GM20431 (cell line): ENCODE results near the gene CBR4.

Source experiments
- in situ Hi-C: fragments of 300-500 bp; cut with MseI, MboI; formaldehyde crosslinking; loops from one replicate; pipeline ENCODE4 v1.15.0; 2020; ENCODE audit warnings: low sequenced_read_pairs; ENCODE audit not compliant: unreplicated experiment

The CBR4 gene

DNA sequence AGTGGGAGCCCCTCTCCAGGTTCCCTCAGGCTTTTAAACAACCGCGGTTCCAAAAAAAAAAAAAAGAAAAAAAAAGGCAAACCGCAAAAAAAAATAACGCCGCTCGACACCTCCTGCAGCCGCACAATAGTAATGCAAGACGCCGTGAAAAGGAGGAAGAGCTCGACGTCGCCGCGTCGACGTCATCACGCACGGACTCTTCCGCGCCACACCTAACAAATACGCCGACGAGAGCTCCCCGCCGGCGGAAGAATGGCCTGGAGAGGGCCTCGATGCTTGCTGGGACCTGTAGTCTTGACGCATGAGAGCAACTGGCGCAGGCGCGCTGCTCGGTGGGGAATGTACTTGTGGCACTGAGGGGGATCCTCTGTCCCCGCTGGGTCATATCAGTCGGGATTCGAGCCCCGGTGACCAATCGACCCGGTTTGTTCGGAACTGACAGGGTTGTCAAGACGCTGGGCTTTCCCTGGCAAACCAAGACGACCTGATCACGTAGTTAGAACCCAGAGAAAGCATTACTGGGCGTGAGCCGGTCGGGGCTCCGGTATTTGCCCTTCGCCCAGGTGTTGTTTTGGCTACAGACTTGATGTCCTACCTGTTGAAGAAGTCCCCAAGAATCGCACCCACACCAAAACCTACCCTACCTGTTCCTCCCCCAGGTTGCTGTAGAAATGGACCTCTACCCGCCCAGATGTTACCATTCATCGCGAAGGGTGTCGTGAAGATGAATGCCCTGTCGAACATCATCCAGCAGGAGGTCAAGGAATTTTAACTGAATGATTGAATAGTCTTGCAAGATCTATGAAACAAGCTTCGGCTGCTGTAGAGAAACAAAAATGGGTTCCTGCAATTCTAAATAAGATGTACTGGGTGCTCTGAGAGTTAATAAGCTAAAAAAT, at the start of gene CBR4:
Gene CBR4, minus strand, starts transcription at position 131 of the 899 bp plus-strand sequence. CDS start 166 bp downstream, outside the sequence.
- in situ Hi-C loops, result no loop called here

DNA sequence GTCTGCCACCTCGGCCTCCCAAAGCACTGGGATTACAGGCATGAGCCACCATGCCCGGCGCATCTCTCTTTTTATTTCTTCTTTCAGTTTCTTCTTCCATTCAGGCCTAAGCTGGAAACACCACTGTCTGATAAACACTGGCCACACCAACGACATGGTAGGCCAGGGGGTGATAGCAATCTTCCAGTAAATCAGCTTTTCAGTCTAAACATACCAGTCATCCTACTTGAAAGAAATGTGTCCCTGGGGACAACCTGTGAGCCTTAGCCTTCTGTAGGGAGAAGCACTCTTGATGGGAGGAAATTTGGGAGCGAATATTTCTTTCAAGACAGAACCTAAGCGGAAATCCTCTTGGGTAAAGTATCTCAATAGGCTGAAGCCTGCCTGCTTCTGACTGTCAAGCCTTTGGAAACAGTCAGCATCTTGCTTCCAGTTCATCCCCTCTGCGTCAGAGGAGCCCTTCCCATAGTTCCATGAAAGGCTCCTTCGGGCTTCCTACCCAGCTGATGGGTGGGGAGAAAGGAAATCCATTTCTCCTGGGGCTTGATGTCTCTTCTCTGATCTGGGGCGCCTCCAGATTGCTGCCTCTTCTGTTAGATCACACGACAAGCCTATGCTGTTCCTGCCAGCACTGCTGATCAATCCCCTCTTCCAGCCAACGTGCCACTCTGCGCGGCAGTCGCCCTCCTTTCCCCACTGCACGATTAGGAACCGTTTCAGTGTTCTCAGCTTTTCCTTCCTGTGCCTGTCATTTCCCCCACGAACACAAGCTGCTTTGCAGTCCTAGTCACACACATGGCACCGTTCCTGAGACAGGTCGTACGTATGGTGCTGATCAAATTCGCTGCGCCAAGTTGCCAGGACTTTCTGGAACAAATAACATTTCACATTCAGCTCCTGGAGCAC, 49.5 kb upstream of the CBR4 start:
- in situ Hi-C loops, result no loop called here

DNA sequence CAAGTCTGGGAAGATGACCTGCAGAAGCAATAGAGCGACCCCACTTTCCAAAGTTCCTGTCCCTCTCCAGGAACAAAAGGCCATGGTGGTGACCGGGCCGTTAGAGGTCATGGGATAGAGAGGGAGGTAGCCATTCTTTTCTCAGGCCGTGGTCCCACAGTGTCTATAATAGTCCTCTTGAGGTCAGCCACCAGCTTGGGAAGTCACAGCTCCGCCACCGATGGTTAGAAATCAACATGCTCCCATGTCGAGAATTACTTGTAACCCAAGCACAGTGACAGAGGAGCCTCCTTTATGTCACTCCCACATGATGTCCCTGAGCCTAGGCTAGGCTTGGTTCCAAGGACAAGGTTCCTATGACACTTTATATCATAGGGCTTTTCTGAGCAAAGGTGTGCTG, 48.3 kb upstream of the CBR4 start:
- in situ Hi-C loops, result no loop called here

DNA sequence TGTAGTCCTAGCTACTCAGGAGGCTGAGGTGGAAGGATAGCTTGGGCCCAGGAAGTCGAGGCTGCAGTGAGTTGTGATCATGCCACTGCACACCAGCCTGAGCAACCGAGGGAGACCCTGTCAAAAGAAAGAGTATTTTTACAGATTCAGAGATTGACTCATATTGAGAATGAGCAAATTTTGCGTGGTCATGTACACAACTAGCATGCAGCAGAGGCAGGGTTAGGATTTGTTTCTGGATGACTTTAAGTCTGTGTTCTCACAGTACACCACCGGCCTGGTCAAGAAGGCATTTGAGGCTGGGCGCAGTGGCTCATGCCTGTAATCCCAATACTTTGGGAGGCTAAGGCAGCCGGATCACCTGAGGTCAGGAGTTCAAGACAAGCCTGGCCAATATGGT, 44.8 kb upstream of the CBR4 start:
- in situ Hi-C loops, result no loop called here

DNA sequence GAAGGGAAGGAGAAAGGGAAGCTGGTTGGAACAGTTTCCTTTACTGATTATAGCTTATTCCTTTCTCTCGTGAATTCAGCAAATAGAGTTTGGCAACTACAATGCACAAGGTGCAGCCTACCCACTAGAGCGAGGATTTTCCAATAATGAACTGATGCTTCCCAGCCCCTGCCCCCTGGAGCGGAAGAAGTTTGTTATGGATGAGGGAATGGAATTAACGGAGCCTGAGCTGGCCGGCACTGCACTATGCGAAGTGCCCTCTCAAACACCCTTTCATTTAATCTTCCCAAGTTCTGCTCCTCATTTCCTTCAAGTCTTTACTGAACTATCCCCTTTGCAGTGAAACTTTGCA, 42.5 kb upstream of the CBR4 start:
- in situ Hi-C loops, result no loop called here

DNA sequence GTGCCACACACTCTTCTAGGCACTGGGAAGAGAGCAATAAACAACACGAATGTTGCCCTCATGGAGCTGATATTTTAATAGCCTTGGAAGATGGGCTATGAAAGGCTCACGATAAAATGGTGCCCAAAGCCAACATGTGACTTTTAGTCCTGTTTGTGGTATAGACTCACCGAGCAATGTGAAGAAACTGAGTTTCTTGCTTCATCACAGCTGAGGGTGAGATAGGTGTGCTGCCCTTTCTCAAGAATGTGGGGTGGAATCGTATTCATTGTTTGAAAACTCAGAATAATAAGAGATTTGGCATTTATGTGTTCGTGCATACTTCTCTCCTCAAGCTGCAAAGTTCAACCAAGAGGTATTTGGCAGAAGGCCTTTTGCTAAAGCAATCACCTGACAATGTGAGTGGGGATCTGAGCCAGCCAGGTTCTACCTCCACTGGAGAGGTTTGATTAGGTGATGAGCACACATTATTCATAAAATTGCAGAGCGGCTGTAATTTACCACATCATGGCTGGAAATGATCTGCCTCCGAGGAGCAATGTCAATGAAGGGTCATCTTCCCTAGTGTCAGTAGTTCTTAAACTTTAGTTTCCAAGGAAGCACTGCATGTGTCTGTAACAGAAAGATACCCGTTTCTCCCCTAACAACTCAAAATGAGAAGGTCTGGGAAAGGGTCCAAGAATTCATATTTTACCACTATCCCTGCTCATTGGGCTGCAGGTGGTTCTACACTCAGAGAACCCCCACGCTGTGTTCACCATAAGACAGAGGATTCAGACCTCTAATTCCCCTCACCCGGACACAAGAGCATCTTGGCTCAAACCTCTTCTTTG, 41.9 kb upstream of the CBR4 start:
- in situ Hi-C loops, result no loop called here

DNA sequence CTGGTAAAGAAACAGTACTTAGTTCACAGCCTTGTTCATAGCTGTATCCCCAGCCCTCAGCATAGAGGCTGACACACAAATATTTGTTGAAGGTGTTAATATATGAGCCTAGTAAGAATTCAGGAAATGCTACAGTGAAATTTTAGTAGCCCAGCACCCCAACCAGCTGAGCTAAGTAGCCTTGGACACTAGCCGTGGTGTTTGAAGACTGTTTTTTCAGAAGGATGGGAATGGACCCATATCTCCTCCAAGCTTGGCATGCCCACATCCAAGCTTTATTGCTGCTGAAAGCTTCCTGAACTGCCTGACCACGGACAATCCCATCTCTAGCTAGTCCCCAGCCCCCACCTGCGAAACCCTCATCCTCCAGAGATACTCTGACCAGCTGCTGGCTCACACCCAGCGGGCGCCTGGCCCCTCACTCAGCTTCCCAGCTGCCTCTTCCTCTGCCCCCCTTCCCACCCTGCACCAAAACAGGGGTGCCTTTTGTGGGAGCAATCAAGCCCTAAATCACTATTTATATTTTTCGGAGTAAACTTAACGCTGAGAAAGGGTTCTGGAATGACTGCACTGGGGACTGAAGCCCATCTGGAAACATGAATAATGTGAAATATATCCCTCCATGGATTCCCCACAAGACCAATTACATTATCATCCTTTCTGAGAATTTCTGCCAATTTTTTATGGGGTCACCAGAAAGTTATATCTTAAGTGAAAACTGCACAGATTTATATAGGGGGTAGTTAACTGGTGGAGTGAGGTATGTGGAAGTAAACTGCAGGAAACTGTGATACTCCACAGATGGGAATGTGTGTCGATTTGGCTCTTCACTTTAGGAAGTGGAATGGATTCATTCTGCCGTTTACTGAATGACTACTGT, 41.1 kb upstream of the CBR4 start:
- in situ Hi-C loops, result no loop called here

DNA sequence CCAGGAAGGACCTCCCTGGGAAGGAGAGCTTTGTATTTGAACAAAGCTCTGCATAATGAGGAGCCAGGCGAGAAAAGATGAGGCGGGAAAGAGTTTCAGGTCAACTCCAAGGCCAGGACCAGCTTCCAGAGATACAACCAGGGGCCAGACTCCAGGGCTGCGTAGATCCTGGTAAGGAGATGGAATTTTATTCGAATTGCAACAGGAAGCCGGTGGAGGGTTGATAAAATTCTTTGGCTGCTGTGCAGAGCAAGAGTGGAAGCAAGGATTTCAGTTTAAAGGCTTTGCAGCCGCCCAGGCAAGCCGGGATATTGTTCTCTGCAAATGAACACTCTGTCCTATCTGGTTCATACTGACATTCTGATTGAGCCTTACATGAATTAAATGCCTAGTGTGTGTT, 40.2 kb upstream of the CBR4 start:
- in situ Hi-C loops, result no loop called here

DNA sequence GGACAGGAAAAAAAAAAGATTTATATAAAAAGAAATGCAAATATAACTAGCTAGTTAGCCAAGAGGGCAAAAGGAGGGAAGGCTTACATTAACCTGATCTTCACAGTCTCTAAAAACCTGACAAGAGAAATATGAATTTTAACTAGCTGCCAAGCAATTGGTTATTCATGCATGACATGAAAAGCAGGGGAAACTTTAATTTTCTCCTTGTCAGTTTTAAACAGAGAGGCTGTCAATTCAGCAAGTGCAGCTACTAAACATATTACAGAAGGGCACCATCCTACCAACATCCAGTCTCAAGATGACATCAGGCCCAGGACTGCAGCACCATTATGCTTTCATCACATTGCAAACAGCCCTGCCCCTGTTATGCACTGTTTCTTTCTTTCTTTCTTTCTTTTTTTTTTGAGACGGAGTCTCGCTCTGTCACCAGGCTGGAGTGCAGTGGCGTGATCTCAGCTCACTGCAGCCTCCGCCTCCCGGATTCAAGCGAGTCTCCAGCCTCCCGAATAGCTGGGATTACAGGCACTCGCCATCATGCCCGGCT, 38.9 kb upstream of the CBR4 start:
- in situ Hi-C loops, result no loop called here

DNA sequence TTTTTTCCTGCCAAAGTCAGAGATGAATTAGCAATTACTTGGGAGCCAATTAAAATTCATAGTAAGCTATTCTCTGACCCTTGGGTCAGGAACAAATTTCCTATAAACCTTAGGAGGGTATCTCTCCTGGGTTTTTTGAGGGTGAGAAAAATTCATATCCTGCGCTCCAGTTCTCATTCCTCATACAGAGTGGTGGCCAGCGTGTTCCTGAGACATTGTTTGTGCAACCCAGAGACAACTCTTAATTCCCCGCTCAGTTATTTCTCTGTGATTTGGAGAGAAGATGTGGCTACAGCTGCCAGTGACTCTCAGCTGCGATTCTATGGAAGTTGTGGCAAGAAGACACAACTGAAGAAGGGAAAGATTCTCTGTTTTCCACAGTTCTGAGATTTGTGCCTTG, 37.9 kb upstream of the CBR4 start:
- in situ Hi-C loops, result no loop called here

DNA sequence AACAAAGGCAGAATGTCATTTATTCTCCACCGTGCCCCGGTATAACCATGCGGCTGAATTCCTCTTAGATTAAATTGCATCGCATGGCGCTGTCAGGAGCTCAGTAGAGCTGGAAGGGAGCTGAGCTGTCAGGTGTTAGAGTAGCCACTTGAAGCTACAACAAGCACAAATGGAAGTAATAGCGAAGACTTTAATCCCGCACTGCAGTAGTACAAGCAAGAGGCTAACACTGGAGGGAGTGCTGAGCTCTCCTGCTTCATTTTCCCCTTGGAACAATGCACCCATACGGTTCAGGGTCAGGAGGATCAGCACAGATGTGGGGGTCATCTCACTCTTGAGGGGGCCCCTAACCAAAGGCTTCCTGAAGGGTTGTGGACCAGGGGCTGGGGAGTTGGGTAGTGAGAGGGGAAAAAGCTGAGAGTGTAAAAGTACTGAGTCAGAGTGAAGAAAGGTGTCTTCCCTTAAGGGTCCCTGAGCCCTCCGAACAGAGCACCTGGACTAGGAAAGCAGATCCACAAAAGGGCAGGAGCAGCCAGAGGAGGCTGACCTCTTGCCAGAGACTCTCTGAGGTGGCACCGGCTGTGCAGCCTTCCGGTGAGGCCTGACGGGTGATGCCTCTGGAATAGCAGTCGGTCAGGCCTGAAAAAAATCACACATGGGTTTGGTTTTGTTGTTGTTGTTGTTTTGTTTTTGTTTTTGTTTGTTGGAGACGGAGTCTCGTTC, 36.0 kb upstream of the CBR4 start:
- in situ Hi-C loops, result no loop called here

DNA sequence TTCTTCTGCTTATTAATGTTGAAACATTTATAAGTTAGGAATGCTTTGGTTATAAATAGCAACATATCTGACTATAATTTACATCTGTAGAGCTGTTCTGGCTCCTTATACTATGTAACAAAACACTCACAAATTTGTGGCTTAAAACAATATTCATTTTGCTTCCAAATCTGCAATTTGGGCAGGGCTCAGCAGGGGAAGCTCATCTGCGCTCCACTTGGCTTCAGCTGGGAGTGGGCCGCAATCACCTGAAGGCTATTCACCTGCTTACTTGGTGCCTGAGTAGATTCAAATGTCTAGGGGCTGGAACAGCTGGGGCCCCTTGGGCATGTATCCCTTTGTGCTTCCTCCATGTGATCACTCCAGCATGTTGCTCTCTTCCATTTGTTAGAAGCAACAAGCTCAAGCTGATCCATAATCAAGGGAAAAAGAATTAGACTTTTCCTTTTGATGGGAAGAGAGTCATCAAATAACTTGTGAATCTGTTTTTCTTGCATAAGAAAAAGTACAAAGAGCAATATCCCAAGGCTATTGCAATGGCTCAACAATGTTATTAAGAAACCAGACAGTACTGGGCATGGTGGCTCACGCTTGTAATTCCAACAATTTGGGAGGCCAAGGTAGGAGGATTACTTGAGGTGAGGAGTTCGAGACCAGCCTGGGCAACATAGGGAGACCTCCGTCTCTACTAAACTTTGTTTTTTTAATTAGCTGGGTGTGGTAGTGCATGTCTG, 34.8 kb upstream of the CBR4 start:
- in situ Hi-C loops, result no loop called here

DNA sequence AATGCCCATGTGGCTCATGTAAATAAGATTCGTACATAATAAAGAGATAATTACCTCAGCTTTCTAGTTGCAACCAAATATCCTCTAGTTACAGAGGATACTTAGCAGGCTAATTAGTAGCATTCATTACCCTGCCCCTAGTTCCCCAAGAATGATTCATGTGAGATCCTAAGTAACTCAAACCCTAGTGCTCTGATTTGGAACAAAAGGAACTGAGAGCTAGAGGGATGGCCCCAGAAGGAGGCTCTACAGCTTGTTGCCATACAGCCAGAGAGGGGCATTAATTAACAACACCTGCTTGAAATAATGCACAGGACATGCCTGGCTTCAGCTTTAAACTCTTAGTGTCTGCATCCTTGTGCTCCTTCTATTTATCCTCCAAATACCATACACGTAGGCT, 32.6 kb upstream of the CBR4 start:
- in situ Hi-C loops, result no loop called here

DNA sequence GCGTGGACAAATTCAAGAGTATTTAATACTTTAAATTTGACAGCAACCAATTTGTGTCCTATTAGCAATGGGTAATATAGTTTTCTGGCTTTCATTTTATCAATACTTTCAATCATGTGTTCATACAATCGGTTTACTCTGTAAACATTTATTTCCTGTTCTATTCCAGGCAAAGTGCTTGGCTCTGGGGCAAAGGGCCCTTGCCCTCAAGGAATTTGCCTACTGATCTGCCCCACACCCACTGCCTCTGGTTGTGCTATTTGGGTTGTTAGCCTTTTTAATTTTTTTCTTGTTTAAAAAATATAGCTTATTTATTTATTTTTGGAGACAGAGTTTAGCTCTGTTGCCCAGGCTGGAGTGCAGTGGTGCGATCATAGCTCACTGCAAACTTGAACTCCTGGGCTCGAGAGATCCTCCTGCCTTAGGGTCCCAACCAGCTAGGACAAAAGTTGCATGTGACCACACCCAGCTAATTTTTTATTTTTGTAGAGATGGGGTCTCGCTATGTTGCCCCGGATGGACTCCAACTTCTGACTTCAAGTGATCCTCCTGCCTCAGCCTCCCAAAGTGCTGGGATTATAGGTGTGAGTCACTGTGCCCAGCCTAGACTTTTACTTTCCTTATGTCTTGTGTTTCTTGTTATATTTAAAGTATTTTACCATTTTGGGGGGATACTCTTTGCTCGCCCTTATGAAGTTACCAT, 30.7 kb upstream of the CBR4 start:
- in situ Hi-C loops, result no loop called here

DNA sequence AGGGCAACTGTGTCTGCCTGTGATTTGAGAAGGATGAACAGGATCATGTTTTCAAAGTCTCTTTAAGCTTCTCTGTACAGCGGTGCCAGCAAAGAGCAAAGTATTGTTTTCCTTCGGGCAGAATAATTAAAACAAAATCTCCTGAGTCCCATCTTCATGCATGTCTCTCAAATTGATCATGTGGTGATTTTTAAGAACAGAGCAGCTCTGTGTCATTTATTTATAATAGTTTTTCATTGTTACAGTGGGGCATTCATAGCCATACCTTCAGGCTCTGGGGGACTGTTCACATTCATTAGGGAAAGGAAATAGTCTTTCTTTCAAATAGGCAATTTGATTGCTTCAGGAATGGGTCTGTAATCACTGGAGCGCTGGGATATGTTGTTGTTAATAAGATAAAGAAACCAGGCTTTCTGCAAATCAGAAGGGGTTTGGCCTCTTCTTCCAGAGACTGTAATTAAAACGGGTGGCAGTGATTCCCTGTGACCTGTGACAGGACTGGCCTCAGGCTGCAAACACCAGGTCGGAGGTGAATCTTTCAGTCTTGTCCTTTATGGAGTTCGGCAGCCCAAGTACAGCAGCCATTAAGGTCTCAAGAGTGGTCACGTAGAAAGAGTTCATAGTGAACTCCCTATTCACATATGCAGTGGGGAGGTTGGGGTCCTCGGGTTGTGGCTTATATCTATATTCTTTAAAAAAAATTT, 29.3 kb upstream of the CBR4 start:
- in situ Hi-C loops, result no loop called here

DNA sequence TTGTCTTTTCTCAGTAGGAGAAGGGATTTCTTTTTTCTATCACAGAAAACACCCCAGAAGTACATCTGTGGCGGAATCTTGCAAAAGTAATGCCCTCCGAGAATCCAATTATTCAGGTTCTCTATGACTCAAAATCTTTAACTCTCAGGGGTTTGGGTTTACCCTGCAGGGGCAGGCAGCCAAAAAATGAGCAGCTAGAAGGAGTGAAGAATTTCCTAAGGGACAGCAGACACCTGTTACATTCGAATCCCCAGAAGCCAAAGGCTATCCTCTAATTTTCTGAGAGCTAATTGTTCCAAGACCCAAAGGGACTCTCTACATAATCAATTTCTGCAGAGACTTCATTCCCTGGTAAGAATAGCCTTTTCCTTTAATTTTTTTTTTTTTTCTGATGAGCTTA, 27.5 kb upstream of the CBR4 start:
- in situ Hi-C loops, result no loop called here
